Kidney tubule cell (primary cell): ENCODE results near the gene SLC19A1.
"Not testable (repeated sequence)": the region's sequence is repeated elsewhere in the genome, so short reads cannot be mapped to it uniquely, and the experiment has no call there.

Source experiments
- DNase-seq: peaks from one replicate; pipeline ENCODE4 v3.0.0-alpha.2; 2018; ENCODE audit warnings: low spot score

SLC19A1 gene

GRCh38 chr21:45576838-45577737, 34.8 kb upstream of the SLC19A1 start:
- no peak for DNase-seq

GRCh38 chr21:45575993-45576837, 34.0 kb upstream of the SLC19A1 start:
- no peak for DNase-seq

- DNase-seq = no peak
Observed at GRCh38 chr21:45575304-45575992, 33.2 kb upstream of the SLC19A1 start.

- DNase-seq = no peak
Observed at GRCh38 chr21:45574691-45575090, 32.5 kb upstream of the SLC19A1 start.

- no peak for DNase-seq
Observed at GRCh38 chr21:45574081-45574501, 31.9 kb upstream of the SLC19A1 start.

GRCh38 chr21:45573452-45574035, 31.3 kb upstream of the SLC19A1 start:
- DNase-seq = no peak

GRCh38 chr21:45572783-45573451, 30.7 kb upstream of the SLC19A1 start:
- no peak for DNase-seq

GRCh38 chr21:45572231-45572630, 30.0 kb upstream of the SLC19A1 start:
- DNase-seq = no peak

- no peak for DNase-seq
Observed at GRCh38 chr21:45571641-45572040, 29.4 kb upstream of the SLC19A1 start.

GRCh38 chr21:45570826-45571601, 28.8 kb upstream of the SLC19A1 start:
- no peak for DNase-seq

- DNase-seq = no peak
Observed at GRCh38 chr21:45570071-45570470, 27.8 kb upstream of the SLC19A1 start.

GRCh38 chr21:45568383-45568782, 26.1 kb upstream of the SLC19A1 start:
- no peak for DNase-seq

GRCh38 chr21:45564137-45564536, 21.9 kb upstream of the SLC19A1 start:
- not testable (repeated sequence) for DNase-seq

GRCh38 chr21:45562965-45563364, 20.7 kb upstream of the SLC19A1 start:
- no peak for DNase-seq

- DNase-seq = no peak
Observed at GRCh38 chr21:45562402-45562801, 20.2 kb upstream of the SLC19A1 start.

GRCh38 chr21:45561241-45561640, 19.0 kb upstream of the SLC19A1 start:
- DNase-seq = not testable (repeated sequence)

GRCh38 chr21:45560106-45561021, 18.1 kb upstream of the SLC19A1 start:
- no peak for DNase-seq

GRCh38 chr21:45559216-45560105, 17.2 kb upstream of the SLC19A1 start:
- DNase-seq = no peak
